HL-60/S4 treated with retinoic acid at 250 ng/mL for 4 days and 3 days (cell line): ENCODE results near the gene MUCL1.
"Not testable (repeated sequence)": the region's sequence is repeated elsewhere in the genome, so short reads cannot be mapped to it uniquely, and the experiment has no call there.

Experiments used
- in situ Hi-C: fragments of 300-500 bp; cut with MboI; formaldehyde crosslinking; loops from 2 replicates; pipeline ENCODE4 v1.7.0; 2022; ENCODE audit warnings: low sequenced_read_pairs

Gene MUCL1

GRCh38 chr12:54853933-54854538, at the start of gene MUCL1:
TSS of gene MUCL1 (plus strand) at chr12:54854516. CDS start at chr12:54854583, 67 bp downstream.
- in situ Hi-C loops, result no loop called here

- in situ Hi-C loops, result no loop called here
These were observed 32.6 kb upstream of the MUCL1 start for GRCh38 chr12:54821676-54822075.

- in situ Hi-C loops, result no loop called here
These were observed 29.9 kb upstream of the MUCL1 start for GRCh38 chr12:54824402-54824801.

GRCh38 chr12:54829511-54829910, 24.8 kb upstream of the MUCL1 start:
- in situ Hi-C loops, result no loop called here

GRCh38 chr12:54830199-54830598, 24.1 kb upstream of the MUCL1 start:
- in situ Hi-C loops, result no loop called here

GRCh38 chr12:54831631-54832030, 22.7 kb upstream of the MUCL1 start:
- in situ Hi-C loops, result no loop called here

GRCh38 chr12:54840244-54840865, 14.0 kb upstream of the MUCL1 start:
- in situ Hi-C loops, result no loop called here

GRCh38 chr12:54857406-54857805, 3.1 kb downstream of the MUCL1 start:
- in situ Hi-C loops, result no loop called here

GRCh38 chr12:54858562-54858961, 4.2 kb downstream of the MUCL1 start:
- in situ Hi-C loops, result no loop called here

GRCh38 chr12:54859502-54859901, 5.2 kb downstream of the MUCL1 start:
- in situ Hi-C loops, result no loop called here

- in situ Hi-C loops, result no loop called here
These were observed 7.6 kb downstream of the MUCL1 start for GRCh38 chr12:54861927-54862326.

- in situ Hi-C loops, result no loop called here
These were observed 9.8 kb downstream of the MUCL1 start for GRCh38 chr12:54863948-54864618.

- in situ Hi-C loops, result no loop called here
These were observed 11.5 kb downstream of the MUCL1 start for GRCh38 chr12:54865683-54866324.

- in situ Hi-C loops, result no loop called here
These were observed 14.4 kb downstream of the MUCL1 start for GRCh38 chr12:54868690-54869089.

- in situ Hi-C loops, result no loop called here
These were observed 15.7 kb downstream of the MUCL1 start for GRCh38 chr12:54870048-54870447.

- in situ Hi-C loops, result no loop called here
These were observed 16.3 kb downstream of the MUCL1 start for GRCh38 chr12:54870617-54871016.

- in situ Hi-C loops, result no loop called here
These were observed 24.8 kb downstream of the MUCL1 start for GRCh38 chr12:54879150-54879549.

- in situ Hi-C loops, result no loop called here
These were observed 25.3 kb downstream of the MUCL1 start for GRCh38 chr12:54879579-54879978.

GRCh38 chr12:54882079-54882478, 27.8 kb downstream of the MUCL1 start:
- in situ Hi-C loops, result no loop called here

- in situ Hi-C loops, result not testable (repeated sequence)
These were observed 28.3 kb downstream of the MUCL1 start for GRCh38 chr12:54882597-54882996.

- in situ Hi-C loops, result not testable (repeated sequence)
These were observed 34.1 kb downstream of the MUCL1 start for GRCh38 chr12:54888428-54888827.

- in situ Hi-C loops, result no loop called here
These were observed 36.0 kb downstream of the MUCL1 start for GRCh38 chr12:54890339-54890738.
